ENCODE results near the gene PDE1C.

Gene PDE1C

GRCh38 chr7:32045228-32045627 is 25.0 kb downstream of the PDE1C start:
- Histone ChIP-seq H3K79me2 (ENCODE audit: control insufficient read depth, insufficient read depth, low read length, unreplicated experiment) (no peaks in the 10 kb centered on the region), H3K4me3 (ENCODE audit: low read depth, low read length) (no peak overlapping the region), H2AFZ (ENCODE audit: low read length, unreplicated experiment) (no peak overlapping the region), H3K36me3 (ENCODE audit: insufficient read depth, low read length) (no peaks in the 10 kb centered on the region), H3K27me3 (ENCODE audit: insufficient read depth, low read length) (no peaks in the 10 kb centered on the region), H3K4me1 (ENCODE audit: control insufficient read depth, insufficient read depth, low read length, unreplicated experiment) (peaks cover 9% of the 10 kb centered on the region), H3K27ac (ENCODE audit: low read depth, low read length) (no peak overlapping the region)

GRCh38 chr7:32044739-32045138 is 25.5 kb downstream of the PDE1C start:
- Histone ChIP-seq H2AFZ (ENCODE audit: low read length, unreplicated experiment) (no peak overlapping the region), H3K27ac (ENCODE audit: low read depth, low read length) (no peak overlapping the region), H3K27me3 (ENCODE audit: insufficient read depth, low read length) (no peaks in the 10 kb centered on the region), H3K36me3 (ENCODE audit: insufficient read depth, low read length) (no peaks in the 10 kb centered on the region), H3K4me1 (ENCODE audit: control insufficient read depth, insufficient read depth, low read length, unreplicated experiment) (peaks cover 9% of the 10 kb centered on the region), H3K79me2 (ENCODE audit: control insufficient read depth, insufficient read depth, low read length, unreplicated experiment) (no peaks in the 10 kb centered on the region), H3K4me3 (ENCODE audit: low read depth, low read length) (no peak overlapping the region)

- Histone ChIP-seq H3K4me1 (ENCODE audit: control insufficient read depth, insufficient read depth, low read length, unreplicated experiment) (peaks cover 9% of the 10 kb centered on the region), H3K79me2 (ENCODE audit: control insufficient read depth, insufficient read depth, low read length, unreplicated experiment) (no peaks in the 10 kb centered on the region), H3K27ac (ENCODE audit: low read depth, low read length) (0 out of 2 replicates have a peak overlapping the region, but pooled peaks have one; percentile 22), H2AFZ (ENCODE audit: low read length, unreplicated experiment) (no peak overlapping the region), H3K27me3 (ENCODE audit: insufficient read depth, low read length) (no peaks in the 10 kb centered on the region), H3K4me3 (ENCODE audit: low read depth, low read length) (no peak overlapping the region), H3K36me3 (ENCODE audit: insufficient read depth, low read length) (no peaks in the 10 kb centered on the region)
These were observed 26.5 kb downstream of the PDE1C start for GRCh38 chr7:32043688-32044087.

GRCh38 chr7:32042900-32043299 is 27.3 kb downstream of the PDE1C start:
- Histone ChIP-seq H3K36me3 (ENCODE audit: insufficient read depth, low read length) (no peaks in the 10 kb centered on the region), H3K4me3 (ENCODE audit: low read depth, low read length) (no peak overlapping the region), H3K27me3 (ENCODE audit: insufficient read depth, low read length) (no peaks in the 10 kb centered on the region), H3K4me1 (ENCODE audit: control insufficient read depth, insufficient read depth, low read length, unreplicated experiment) (peaks cover 9% of the 10 kb centered on the region), H3K27ac (ENCODE audit: low read depth, low read length) (no peak overlapping the region), H2AFZ (ENCODE audit: low read length, unreplicated experiment) (no peak overlapping the region), H3K79me2 (ENCODE audit: control insufficient read depth, insufficient read depth, low read length, unreplicated experiment) (no peaks in the 10 kb centered on the region)

- no peaks in the 10 kb centered on the region for H3K79me2 ChIP-seq (ENCODE audit: control insufficient read depth, insufficient read depth, low read length, unreplicated experiment)
- H3K4me1 ChIP-seq (ENCODE audit: control insufficient read depth, insufficient read depth, low read length, unreplicated experiment) = peaks cover 18% of the 10 kb centered on the region
- H3K27ac ChIP-seq (ENCODE audit: low read depth, low read length) = no peak overlapping the region
- H2AFZ ChIP-seq (ENCODE audit: low read length, unreplicated experiment) = no peak overlapping the region
- no peaks in the 10 kb centered on the region for H3K27me3 ChIP-seq (ENCODE audit: insufficient read depth, low read length)
- no peaks in the 10 kb centered on the region for H3K36me3 ChIP-seq (ENCODE audit: insufficient read depth, low read length)
- H3K4me3 ChIP-seq (ENCODE audit: low read depth, low read length) = no peak overlapping the region
These were observed 31.0 kb downstream of the PDE1C start for GRCh38 chr7:32039000-32039756.

GRCh38 chr7:32037650-32038198 is 32.5 kb downstream of the PDE1C start:
- no peaks in the 10 kb centered on the region for H3K79me2 ChIP-seq (ENCODE audit: control insufficient read depth, insufficient read depth, low read length, unreplicated experiment)
- peaks cover 9% of the 10 kb centered on the region for H3K4me1 ChIP-seq (ENCODE audit: control insufficient read depth, insufficient read depth, low read length, unreplicated experiment)
- no peak overlapping the region for H3K27ac ChIP-seq (ENCODE audit: low read depth, low read length)
- no peaks in the 10 kb centered on the region for H3K36me3 ChIP-seq (ENCODE audit: insufficient read depth, low read length)
- H3K27me3 ChIP-seq (ENCODE audit: insufficient read depth, low read length) = no peaks in the 10 kb centered on the region
- no peak overlapping the region for H3K4me3 ChIP-seq (ENCODE audit: low read depth, low read length)
- H2AFZ ChIP-seq (ENCODE audit: low read length, unreplicated experiment) = no peak overlapping the region

- Histone ChIP-seq H2AFZ (ENCODE audit: low read length, unreplicated experiment) (no peak overlapping the region), H3K4me3 (ENCODE audit: low read depth, low read length) (no peak overlapping the region), H3K79me2 (ENCODE audit: control insufficient read depth, insufficient read depth, low read length, unreplicated experiment) (no peaks in the 10 kb centered on the region), H3K27me3 (ENCODE audit: insufficient read depth, low read length) (no peaks in the 10 kb centered on the region), H3K36me3 (ENCODE audit: insufficient read depth, low read length) (no peaks in the 10 kb centered on the region), H3K27ac (ENCODE audit: low read depth, low read length) (no peak overlapping the region), H3K4me1 (ENCODE audit: control insufficient read depth, insufficient read depth, low read length, unreplicated experiment) (peaks cover 9% of the 10 kb centered on the region)
These were observed 33.6 kb downstream of the PDE1C start for GRCh38 chr7:32036557-32036956.

- H3K4me3 ChIP-seq (ENCODE audit: low read depth, low read length) = no peak overlapping the region
- no peak overlapping the region for H3K27ac ChIP-seq (ENCODE audit: low read depth, low read length)
- H2AFZ ChIP-seq (ENCODE audit: low read length, unreplicated experiment) = no peak overlapping the region
- no peaks in the 10 kb centered on the region for H3K27me3 ChIP-seq (ENCODE audit: insufficient read depth, low read length)
- H3K79me2 ChIP-seq (ENCODE audit: control insufficient read depth, insufficient read depth, low read length, unreplicated experiment) = no peaks in the 10 kb centered on the region
- peaks cover 9% of the 10 kb centered on the region for H3K4me1 ChIP-seq (ENCODE audit: control insufficient read depth, insufficient read depth, low read length, unreplicated experiment)
- no peaks in the 10 kb centered on the region for H3K36me3 ChIP-seq (ENCODE audit: insufficient read depth, low read length)
These were observed 36.2 kb downstream of the PDE1C start for GRCh38 chr7:32034052-32034451.

GRCh38 chr7:32033006-32033405 is 37.2 kb downstream of the PDE1C start:
- H3K79me2 ChIP-seq (ENCODE audit: control insufficient read depth, insufficient read depth, low read length, unreplicated experiment) = no peaks in the 10 kb centered on the region
- no peaks in the 10 kb centered on the region for H3K27me3 ChIP-seq (ENCODE audit: insufficient read depth, low read length)
- peaks cover 9% of the 10 kb centered on the region for H3K4me1 ChIP-seq (ENCODE audit: control insufficient read depth, insufficient read depth, low read length, unreplicated experiment)
- no peak overlapping the region for H2AFZ ChIP-seq (ENCODE audit: low read length, unreplicated experiment)
- no peak overlapping the region for H3K4me3 ChIP-seq (ENCODE audit: low read depth, low read length)
- no peak overlapping the region for H3K27ac ChIP-seq (ENCODE audit: low read depth, low read length)
- H3K36me3 ChIP-seq (ENCODE audit: insufficient read depth, low read length) = no peaks in the 10 kb centered on the region

GRCh38 chr7:32032211-32032610 is 38.0 kb downstream of the PDE1C start:
- Histone ChIP-seq H2AFZ (ENCODE audit: low read length, unreplicated experiment) (no peak overlapping the region), H3K79me2 (ENCODE audit: control insufficient read depth, insufficient read depth, low read length, unreplicated experiment) (no peaks in the 10 kb centered on the region), H3K4me1 (ENCODE audit: control insufficient read depth, insufficient read depth, low read length, unreplicated experiment) (peaks cover 9% of the 10 kb centered on the region), H3K4me3 (ENCODE audit: low read depth, low read length) (no peak overlapping the region), H3K36me3 (ENCODE audit: insufficient read depth, low read length) (no peaks in the 10 kb centered on the region), H3K27me3 (ENCODE audit: insufficient read depth, low read length) (no peaks in the 10 kb centered on the region), H3K27ac (ENCODE audit: low read depth, low read length) (no peak overlapping the region)
